Gastroesophageal sphincter (tissue), 3 donors: ENCODE results near the gene C10orf143.

Experiments
- EP300 ChIP-seq: sonication (generic); formaldehyde crosslinking; IDR thresholded peaks from one replicate; pipeline ENCODE4 v1.6.1; 2017; ENCODE audit warnings: antibody characterized with exemption, mild to moderate bottlenecking
- POLR2A ChIP-seq, 2 donors: fragments of 450-650 bp; IDR thresholded peaks; one replicate each; pipeline ENCODE4 v1.6.1; 2017; ENCODE audit warnings: antibody characterized with exemption in 2 of 2, mild to moderate bottlenecking in 2 of 2, moderate library complexity in 1 of 2
- POLR2AphosphoS5 ChIP-seq: sonication (generic); formaldehyde crosslinking; IDR thresholded peaks from one replicate; pipeline ENCODE4 v1.6.1; 2017; ENCODE audit warnings: antibody characterized with exemption
- TF ChIP-seq, protein P1 (sequence below), 4 experiments: fragments of 200-600 bp in 2 of 4; fragments of 450-650 bp in 2 of 4; sonication (generic) in 1 of 4; IDR thresholded peaks; one replicate each; pipeline ENCODE4 v1.5.1; 2017 to 2019; ENCODE audit warnings: antibody characterized with exemption in 4 of 4, mild to moderate bottlenecking in 2 of 4, moderate library complexity in 2 of 4

DNA sequence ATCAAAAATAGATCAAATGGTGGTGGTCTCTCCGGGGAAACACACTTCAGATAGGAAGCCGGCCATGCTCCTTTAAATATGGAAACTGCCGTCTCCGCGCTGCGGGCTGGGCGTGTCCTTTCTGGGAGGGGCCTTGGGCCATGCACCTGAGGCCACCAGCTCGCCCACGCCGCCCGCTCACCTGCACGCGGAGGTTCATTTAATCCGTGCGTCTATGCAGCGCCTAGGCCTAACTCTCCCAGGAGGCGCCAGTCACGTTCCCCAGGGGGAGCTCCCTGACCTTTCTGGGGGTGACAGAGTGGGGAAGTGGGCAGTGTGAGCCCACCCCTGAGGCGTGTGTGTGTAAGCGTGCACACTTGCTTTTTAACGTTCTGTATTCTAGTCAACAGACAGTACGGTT, 64.0 kb downstream of the C10orf143 start:
- TF ChIP-seq, protein P1, sequence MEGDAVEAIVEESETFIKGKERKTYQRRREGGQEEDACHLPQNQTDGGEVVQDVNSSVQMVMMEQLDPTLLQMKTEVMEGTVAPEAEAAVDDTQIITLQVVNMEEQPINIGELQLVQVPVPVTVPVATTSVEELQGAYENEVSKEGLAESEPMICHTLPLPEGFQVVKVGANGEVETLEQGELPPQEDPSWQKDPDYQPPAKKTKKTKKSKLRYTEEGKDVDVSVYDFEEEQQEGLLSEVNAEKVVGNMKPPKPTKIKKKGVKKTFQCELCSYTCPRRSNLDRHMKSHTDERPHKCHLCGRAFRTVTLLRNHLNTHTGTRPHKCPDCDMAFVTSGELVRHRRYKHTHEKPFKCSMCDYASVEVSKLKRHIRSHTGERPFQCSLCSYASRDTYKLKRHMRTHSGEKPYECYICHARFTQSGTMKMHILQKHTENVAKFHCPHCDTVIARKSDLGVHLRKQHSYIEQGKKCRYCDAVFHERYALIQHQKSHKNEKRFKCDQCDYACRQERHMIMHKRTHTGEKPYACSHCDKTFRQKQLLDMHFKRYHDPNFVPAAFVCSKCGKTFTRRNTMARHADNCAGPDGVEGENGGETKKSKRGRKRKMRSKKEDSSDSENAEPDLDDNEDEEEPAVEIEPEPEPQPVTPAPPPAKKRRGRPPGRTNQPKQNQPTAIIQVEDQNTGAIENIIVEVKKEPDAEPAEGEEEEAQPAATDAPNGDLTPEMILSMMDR (IDR thresholded peaks at IDR 0.05) = no peak
- no peak for TF ChIP-seq POLR2A (IDR thresholded peaks at IDR 0.05)
- TF ChIP-seq POLR2AphosphoS5 = no peak
- TF ChIP-seq EP300 = no peak
